ENCODE data around the gene GRWD1.

GRWD1 gene

GRCh38 chr19:48461651-48461981, 15.8 kb downstream of the GRWD1 start:
- TF ChIP-seq TEAD4 (IDR thresholded peaks at IDR 0.05) (no peak), EGR1 (IDR thresholded peaks at IDR 0.05) (no peak), ZBTB7A (IDR thresholded peaks at IDR 0.05; ENCODE audit: low read depth) (no peak), TCF12 (IDR thresholded peaks at IDR 0.05; ENCODE audit: low read depth) (no peak), CREB1 (IDR thresholded peaks at IDR 0.05; ENCODE audit: low read depth) (no peak), TAF1 (IDR thresholded peaks at IDR 0.05; ENCODE audit: low read depth) (no peak), CEBPB (IDR thresholded peaks at IDR 0.05) (no peak)
- TF ChIP-seq, protein P1, sequence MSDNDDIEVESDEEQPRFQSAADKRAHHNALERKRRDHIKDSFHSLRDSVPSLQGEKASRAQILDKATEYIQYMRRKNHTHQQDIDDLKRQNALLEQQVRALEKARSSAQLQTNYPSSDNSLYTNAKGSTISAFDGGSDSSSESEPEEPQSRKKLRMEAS (IDR thresholded peaks at IDR 0.05): no peak

DNA sequence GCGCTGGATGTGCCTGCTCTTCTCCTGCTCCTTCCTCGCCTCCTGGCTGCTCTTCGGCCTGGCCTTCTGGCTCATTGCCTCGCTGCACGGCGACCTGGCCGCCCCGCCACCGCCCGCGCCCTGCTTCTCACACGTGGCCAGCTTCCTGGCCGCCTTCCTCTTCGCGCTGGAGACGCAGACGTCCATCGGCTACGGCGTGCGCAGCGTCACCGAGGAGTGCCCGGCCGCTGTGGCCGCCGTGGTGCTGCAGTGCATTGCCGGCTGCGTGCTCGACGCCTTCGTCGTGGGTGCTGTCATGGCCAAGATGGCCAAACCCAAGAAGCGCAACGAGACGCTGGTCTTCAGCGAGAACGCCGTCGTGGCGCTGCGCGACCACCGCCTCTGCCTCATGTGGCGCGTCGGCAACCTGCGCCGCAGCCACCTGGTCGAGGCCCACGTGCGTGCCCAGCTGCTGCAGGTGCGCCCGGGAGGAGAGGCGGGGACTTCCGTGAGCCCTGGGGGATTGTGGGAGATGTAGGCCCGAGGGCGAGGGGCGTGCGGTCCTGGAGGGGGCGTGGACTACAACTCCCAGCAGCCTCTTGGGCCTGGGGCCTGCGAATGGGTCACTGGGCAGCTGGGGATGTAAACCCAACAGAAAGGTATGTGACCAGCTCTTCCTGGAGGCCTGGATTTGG, 16.3 kb downstream of the GRWD1 start:
- TF ChIP-seq TEAD4 (IDR thresholded peaks at IDR 0.05) (no peak), YY1 (IDR thresholded peaks at IDR 0.05; ENCODE audit: low read depth) (no peak), TCF12 (IDR thresholded peaks at IDR 0.05; ENCODE audit: low read depth) (no peak)

DNA sequence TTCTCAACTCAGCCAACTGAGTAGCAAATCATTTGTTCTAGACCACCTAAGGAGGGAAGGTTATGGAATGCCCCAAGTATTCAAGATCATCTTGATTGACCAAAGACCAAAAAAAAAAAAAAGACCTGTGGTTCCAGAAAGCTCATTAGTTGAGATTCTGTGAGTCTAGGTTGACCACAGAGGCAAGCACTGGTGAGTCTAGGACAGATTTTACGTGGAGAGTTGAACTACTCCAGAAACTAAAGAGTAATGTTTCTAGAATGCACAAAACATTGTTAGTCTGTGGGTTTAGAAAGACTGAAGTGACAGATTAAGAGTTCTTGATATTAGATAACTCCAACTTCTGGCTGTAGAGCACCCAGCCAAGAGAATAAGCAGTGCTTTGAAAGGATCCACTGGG, 19.4 kb downstream of the GRWD1 start:
- TF ChIP-seq TAF1 (IDR thresholded peaks at IDR 0.05; ENCODE audit: low read depth): no peak
- no peak for TF ChIP-seq NFIC (IDR thresholded peaks at IDR 0.05)
- TF ChIP-seq CEBPB (IDR thresholded peaks at IDR 0.05): no peak
- no peak for TF ChIP-seq FOXM1 (IDR thresholded peaks at IDR 0.05; ENCODE audit: borderline replicate concordance, low read depth)
- TF ChIP-seq TCF12 (IDR thresholded peaks at IDR 0.05; ENCODE audit: low read depth): no peak
- no peak for TF ChIP-seq TEAD4 (IDR thresholded peaks at IDR 0.05)
- TF ChIP-seq, protein P1 (IDR thresholded peaks at IDR 0.05): no peak
- no peak for TF ChIP-seq CREB1 (IDR thresholded peaks at IDR 0.05; ENCODE audit: low read depth)
- no peak for TF ChIP-seq RAD21 (IDR thresholded peaks at IDR 0.05; ENCODE audit: low read depth)
- no peak for TF ChIP-seq USF1 (IDR thresholded peaks at IDR 0.05)
- TF ChIP-seq ZBTB7A (IDR thresholded peaks at IDR 0.05; ENCODE audit: low read depth): no peak
- TF ChIP-seq EP300 (IDR thresholded peaks at IDR 0.05; ENCODE audit: borderline replicate concordance): no peak
- no peak for TF ChIP-seq REST (IDR thresholded peaks at IDR 0.05; ENCODE audit: low read depth)
- no peak for TF ChIP-seq YY1 (IDR thresholded peaks at IDR 0.05; ENCODE audit: low read depth)
- no peak for TF ChIP-seq EGR1 (IDR thresholded peaks at IDR 0.05)

DNA sequence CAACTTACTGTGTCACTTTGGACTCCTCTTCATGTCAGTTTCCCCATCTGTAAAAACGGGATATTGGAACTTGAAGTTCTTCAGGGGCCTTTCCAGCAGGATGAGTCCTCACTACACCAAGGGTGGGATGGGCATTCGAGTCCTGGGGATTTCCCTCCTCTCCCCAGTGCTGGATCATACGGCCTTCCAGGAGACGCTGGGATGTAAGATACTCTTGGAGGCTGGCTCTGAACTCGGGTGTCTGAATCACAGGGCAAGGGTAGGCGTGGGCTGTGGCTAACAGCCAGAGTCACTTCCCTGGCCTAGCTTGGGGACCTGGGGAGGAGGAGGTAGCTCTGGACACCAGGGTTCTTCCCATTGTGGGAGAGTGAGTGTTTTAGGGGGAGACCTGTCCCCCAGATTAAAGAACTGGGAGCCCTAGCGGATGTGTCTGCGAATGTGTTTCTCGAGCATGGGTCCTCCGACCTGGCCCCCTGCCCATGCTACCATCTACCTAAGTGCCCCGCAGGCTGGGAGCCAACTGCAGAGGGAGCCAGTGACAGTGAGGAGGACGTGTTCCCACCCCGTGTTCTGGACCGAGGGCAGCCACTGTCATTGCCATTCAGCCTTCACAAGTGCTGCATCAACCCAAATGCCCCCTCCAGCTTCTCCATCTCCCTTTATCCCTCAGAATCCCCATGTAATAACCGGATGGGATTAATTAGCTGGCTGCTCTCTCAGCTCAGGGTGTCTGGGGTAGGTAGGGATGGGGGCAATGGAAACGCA, 21.0 kb downstream of the GRWD1 start:
- no peak for TF ChIP-seq CEBPB (IDR thresholded peaks at IDR 0.05)
- TF ChIP-seq FOXM1 (IDR thresholded peaks at IDR 0.05; ENCODE audit: borderline replicate concordance, low read depth): no peak

- no peak for TF ChIP-seq RAD21 (IDR thresholded peaks at IDR 0.05; ENCODE audit: low read depth)
- TF ChIP-seq TEAD4 (IDR thresholded peaks at IDR 0.05): 0 out of 2 replicates have a peak, but pooled peaks have one; percentile 1
- TF ChIP-seq USF1 (IDR thresholded peaks at IDR 0.05): no peak; the same call in 1 of the 2 replicates
- TF ChIP-seq CREB1 (IDR thresholded peaks at IDR 0.05; ENCODE audit: low read depth): peak; percentile 81
- no peak for TF ChIP-seq NFIC (IDR thresholded peaks at IDR 0.05)
These were observed 23.0 kb downstream of the GRWD1 start for GRCh38 chr19:48468772-48469288.

GRCh38 chr19:48469289-48469881, 23.6 kb downstream of the GRWD1 start, which contains the start of gene CYTH2:
Gene CYTH2, plus strand, starts transcription at chr19:48469369. Its CDS starts 139 bp downstream, at chr19:48469508.
- TF ChIP-seq TAF1 (IDR thresholded peaks at IDR 0.05; ENCODE audit: low read depth): peak; percentile 92
- TF ChIP-seq ZBTB7A (IDR thresholded peaks at IDR 0.05; ENCODE audit: low read depth): 0 out of 2 replicates have a peak, but pooled peaks have one; percentile 29
- TF ChIP-seq USF1 (IDR thresholded peaks at IDR 0.05): no peak
- no peak for TF ChIP-seq NFIC (IDR thresholded peaks at IDR 0.05)
- no peak for TF ChIP-seq CREB1 (IDR thresholded peaks at IDR 0.05; ENCODE audit: low read depth)
- 0 out of 2 replicates have a peak, but pooled peaks have one; percentile 20 for TF ChIP-seq REST (IDR thresholded peaks at IDR 0.05; ENCODE audit: low read depth)
- TF ChIP-seq YY1 (IDR thresholded peaks at IDR 0.05; ENCODE audit: low read depth): peak; percentile 54
- TF ChIP-seq TCF12 (IDR thresholded peaks at IDR 0.05; ENCODE audit: low read depth): peak; percentile 67; the same call in 1 of the 2 replicates
- TF ChIP-seq, protein P1 (IDR thresholded peaks at IDR 0.05): peak; percentile 20; the same call in 1 of the 2 replicates

Data from Ishikawa (cell line).